Stimulated activated CD4-positive, alpha-beta T cell treated with anti-CD3 and anti-CD28 coated beads, TNF-alpha, amount 100 ng/mL, for 4 hours (primary cell): ENCODE results near the gene SEL1L2.

ENCODE experiments used
- DNase-seq, 3 experiments: peaks; one replicate each; pipeline ENCODE4 v3.0.0-alpha.2; 2020; ENCODE audit warnings: low read depth in 3 of 3

Gene SEL1L2

GRCh38 chr20:13865791-13866351 lies 124.5 kb downstream of the SEL1L2 start:
- no peak for DNase-seq

DNA sequence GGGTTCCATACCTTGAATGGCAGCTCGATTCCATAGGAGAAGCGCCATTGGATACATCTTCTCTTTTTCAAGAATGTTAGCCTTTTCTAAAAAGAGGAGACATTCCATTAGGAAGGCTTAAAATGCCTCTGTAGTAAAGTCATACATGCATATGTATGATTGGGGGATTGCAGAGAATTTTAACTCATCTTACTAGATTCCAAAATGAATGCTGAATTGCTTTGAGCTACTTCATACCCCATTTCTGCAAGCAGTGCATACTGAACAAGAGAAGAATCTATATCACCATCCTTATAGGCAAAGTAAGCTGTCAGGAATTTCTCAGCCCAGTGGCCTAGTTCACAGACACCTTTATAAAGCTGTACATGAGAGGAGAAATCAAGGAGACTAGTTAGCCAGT lies 125.3 kb downstream of the SEL1L2 start:
- no peak for DNase-seq

- DNase-seq, result no peak
These were observed 127.2 kb downstream of the SEL1L2 start for GRCh38 chr20:13863244-13863643.

- no peak for DNase-seq
These were observed 128.2 kb downstream of the SEL1L2 start for GRCh38 chr20:13862245-13862644.

GRCh38 chr20:13858871-13859270 lies 131.5 kb downstream of the SEL1L2 start:
- DNase-seq, result no peak

DNA sequence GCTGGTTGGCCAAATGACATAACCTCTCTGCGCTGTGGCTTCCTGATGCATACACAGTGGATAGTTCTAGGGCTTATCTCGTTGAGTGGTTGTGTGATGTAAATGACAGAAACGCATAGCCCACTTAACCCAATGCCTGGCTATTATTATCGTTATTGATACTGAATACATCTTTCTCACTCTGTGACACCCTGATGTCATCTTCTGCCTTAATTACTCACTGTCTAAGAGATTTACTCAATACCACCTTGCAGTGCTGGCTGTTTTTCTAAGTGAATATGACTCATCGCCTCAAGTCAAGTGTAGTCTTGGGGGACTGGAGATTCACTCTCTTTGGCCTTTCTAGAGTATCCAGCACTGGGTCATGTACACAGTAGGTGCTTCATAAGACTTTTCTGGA lies 132.0 kb downstream of the SEL1L2 start:
- no peak for DNase-seq

DNA sequence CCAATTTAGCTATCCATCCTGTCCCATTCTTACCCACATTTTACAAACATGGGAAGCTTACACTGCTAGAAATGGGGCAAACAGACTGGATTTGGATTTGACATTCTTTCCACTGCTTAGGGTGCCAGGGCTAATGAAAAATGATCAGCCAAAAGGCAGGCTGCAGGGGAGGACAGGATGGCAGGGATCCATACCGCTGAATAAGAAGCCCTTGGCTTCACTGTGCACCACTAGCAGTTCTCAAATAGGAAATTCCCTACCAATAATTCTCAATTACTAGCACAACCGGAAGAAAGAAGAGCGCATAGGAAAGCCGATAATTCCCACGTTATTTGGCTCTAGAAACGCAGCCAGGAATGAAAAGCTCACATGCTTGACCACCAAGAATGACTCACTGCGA lies 132.5 kb downstream of the SEL1L2 start:
- DNase-seq, result no peak

DNA sequence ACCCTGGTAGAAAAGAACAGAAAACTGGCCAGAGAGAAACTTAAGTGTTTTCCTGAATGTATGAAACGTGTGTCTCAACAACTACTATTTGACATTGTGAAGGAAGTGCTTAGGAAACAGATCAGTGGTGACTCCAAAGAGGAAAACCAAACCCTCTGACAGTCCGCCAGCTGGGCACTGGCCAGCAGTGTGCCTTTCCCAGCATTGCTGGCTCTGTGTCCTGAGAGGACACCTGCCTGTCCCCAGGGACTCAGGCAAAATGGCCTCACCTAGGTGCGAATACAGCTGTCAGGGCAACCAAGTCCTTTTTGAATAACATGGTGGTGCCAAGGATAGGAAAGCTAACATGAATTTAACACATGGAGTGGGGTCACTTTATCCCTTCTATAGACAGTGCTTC lies 133.1 kb downstream of the SEL1L2 start:
- no peak for DNase-seq

GRCh38 chr20:13856354-13856753 lies 134.1 kb downstream of the SEL1L2 start:
- no peak for DNase-seq

- DNase-seq, result no peak
These were observed 134.8 kb downstream of the SEL1L2 start for GRCh38 chr20:13855613-13856012.

GRCh38 chr20:13852306-13852705 lies 138.1 kb downstream of the SEL1L2 start:
- DNase-seq, result no peak

DNA sequence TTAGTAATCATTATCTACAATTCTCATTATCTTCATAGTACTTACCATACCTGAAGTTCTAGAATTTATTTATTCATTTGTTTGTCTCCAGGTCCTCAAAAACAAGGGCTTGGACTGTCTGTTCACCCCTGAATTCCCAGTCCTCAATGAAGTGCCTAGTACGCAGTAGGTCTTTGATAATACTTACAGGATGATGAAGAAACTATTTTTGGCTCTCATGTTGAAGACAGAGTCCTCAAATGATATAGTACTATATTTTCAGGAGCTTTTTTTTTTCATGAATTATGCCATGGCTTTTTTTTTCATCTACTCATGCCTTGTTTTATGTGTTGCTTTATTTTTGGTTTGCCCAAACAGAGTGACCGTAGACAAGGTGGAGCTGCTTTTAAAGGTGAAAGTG lies 139.1 kb downstream of the SEL1L2 start:
- DNase-seq, result no peak

- no peak for DNase-seq
These were observed 146.1 kb downstream of the SEL1L2 start for GRCh38 chr20:13844296-13844695.

GRCh38 chr20:13841206-13841605 lies 149.2 kb downstream of the SEL1L2 start:
- no peak for DNase-seq

GRCh38 chr20:13840093-13840465 lies 150.3 kb downstream of the SEL1L2 start:
- DNase-seq, result no peak

- no peak for DNase-seq
These were observed 150.9 kb downstream of the SEL1L2 start for GRCh38 chr20:13839421-13840092.

DNA sequence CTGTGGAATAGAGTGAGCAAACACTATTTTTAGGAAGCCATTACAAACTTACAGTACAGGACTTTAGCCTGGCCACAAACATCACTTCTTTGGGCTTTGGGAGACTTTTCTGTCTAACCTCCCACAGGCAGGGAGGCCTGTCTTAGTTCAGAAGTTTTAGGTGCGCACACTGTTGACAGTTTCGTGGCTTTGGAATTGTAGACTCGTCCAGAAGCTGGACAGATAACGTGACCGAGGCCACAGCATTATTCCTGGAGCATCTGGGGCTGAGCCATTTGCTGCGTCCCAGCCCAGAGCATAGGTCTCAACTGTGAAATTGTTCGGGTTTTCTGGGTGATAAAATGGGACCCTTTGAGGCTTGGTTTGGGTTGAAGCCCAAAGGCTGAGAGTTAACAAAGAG lies 151.8 kb downstream of the SEL1L2 start:
- no peak for DNase-seq

GRCh38 chr20:13831476-13831875 lies 158.9 kb downstream of the SEL1L2 start:
- no peak for DNase-seq

GRCh38 chr20:13825465-13825864 lies 164.9 kb downstream of the SEL1L2 start:
- no peak for DNase-seq

GRCh38 chr20:13824459-13824858 lies 166.0 kb downstream of the SEL1L2 start:
- DNase-seq, result no peak

GRCh38 chr20:13822459-13822858 lies 168.0 kb downstream of the SEL1L2 start:
- DNase-seq, result no peak

DNA sequence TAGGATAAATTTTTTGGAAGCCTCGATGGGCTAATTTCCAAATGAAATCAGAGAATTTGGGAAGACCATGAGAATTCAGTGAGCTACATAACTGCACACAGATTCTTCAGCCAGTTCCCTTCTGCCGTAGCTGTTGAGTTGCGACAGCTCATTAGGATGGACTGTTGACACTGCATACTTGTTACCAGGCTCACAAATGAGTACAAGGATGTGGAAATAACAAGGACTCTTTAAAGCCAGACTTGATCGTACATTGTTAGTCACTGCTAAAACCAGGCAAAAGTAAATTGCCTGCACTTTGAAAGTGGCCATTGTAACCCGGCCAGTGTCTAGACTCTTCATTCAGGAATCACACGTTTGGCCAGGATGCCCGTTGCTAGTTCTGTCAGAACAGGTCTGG lies 168.5 kb downstream of the SEL1L2 start:
- no peak for DNase-seq

GRCh38 chr20:13819885-13820645 lies 170.3 kb downstream of the SEL1L2 start:
- no peak for DNase-seq
